Endodermal cell (in vitro differentiated cells): ENCODE measurements around the gene GPR107. TPM values are rescaled to one million over a fixed set of nuclear protein-coding genes. Genes with fewer than 3 reads are reported as not detected.

Source experiments
- DNase-seq: peaks from one replicate; pipeline ENCODE4 v3.0.0-alpha.2; 2017
- H3K27ac ChIP-seq: 2 replicates; pipeline ENCODE4 v1.5.1; 2013; ENCODE audit warnings: mild to moderate bottlenecking, low read depth, low read length, moderate library complexity
- H3K27me3 ChIP-seq: 2 replicates; pipeline ENCODE4 v1.6.1; 2013; ENCODE audit warnings: mild to moderate bottlenecking, low read length, moderate library complexity; ENCODE audit not compliant: insufficient read depth, control insufficient read depth, poor library complexity, severe bottlenecking
- H3K36me3 ChIP-seq: 2 replicates; pipeline ENCODE4 v1.7.0; 2013; ENCODE audit warnings: mild to moderate bottlenecking, low read length, moderate library complexity; ENCODE audit not compliant: control insufficient read depth, insufficient read depth
- H3K4me1 ChIP-seq: one replicate; pipeline ENCODE4 v1.7.0; 2013; ENCODE audit warnings: low read length; ENCODE audit not compliant: control insufficient read depth, insufficient read depth
- H3K4me3 ChIP-seq: 2 replicates; pipeline ENCODE4 v1.5.1; 2013; ENCODE audit warnings: mild to moderate bottlenecking, low read length, moderate library complexity
- H3K9ac ChIP-seq: 2 replicates; pipeline ENCODE4 v1.6.1; 2013; ENCODE audit warnings: mild to moderate bottlenecking, low read length, moderate library complexity; ENCODE audit not compliant: poor library complexity, severe bottlenecking; ENCODE audit errors: extremely low read depth
- H3K9me3 ChIP-seq: 2 replicates; pipeline ENCODE4 v1.6.1; 2013; ENCODE audit warnings: mild to moderate bottlenecking, low read length, moderate library complexity; ENCODE audit not compliant: control insufficient read depth
- H3K27ac Mint-ChIP-seq: 2 replicates; pipeline ENCODE4 v1.8.0; 2020; ENCODE audit warnings: mixed read lengths
- H3K27me3 Mint-ChIP-seq: 2 replicates; pipeline ENCODE4 v1.8.0; 2021; ENCODE audit warnings: mild to moderate bottlenecking, mixed read lengths; ENCODE audit not compliant: insufficient read depth
- H3K36me3 Mint-ChIP-seq: 2 replicates; pipeline ENCODE4 v1.8.0; 2020; ENCODE audit warnings: low read depth, mixed read lengths
- H3K4me1 Mint-ChIP-seq: 2 replicates; pipeline ENCODE4 v1.8.0; 2020; ENCODE audit warnings: mixed read lengths
- H3K4me3 Mint-ChIP-seq: 2 replicates; pipeline ENCODE4 v1.8.0; 2020; ENCODE audit warnings: mild to moderate bottlenecking, moderate library complexity, mixed read lengths
- H3K9me3 Mint-ChIP-seq: 2 replicates; pipeline ENCODE4 v1.8.0; 2020; ENCODE audit warnings: mild to moderate bottlenecking, mixed read lengths
- WGBS, 2 experiments: methylation state at CpG; one replicate each; pipeline versions ENCODE4 v1.1.5 to v1.1.7; 2013; ENCODE audit warnings: missing lambda C conversion rate in 2 of 2, mixed read lengths in 1 of 2; ENCODE audit not compliant: insufficient coverage in 1 of 2, insufficient read length in 1 of 2; 5-methylcytosine and 5-hydroxymethylcytosine counted together
- total RNA-seq, 2 donors: library from RNA; stranded (reverse); fragmentation: NEBNext Ultra II Directional in 1 of 2; extraction: Animal tissue kit (Norgen Biotek cat#: 25700) in 1 of 2; gene quantifications; 2 replicates in 1 of 2; 3 replicates in 1 of 2; pipeline ENCODE4 v1.2.1, GENCODE V29; 2021
- TF ChIP-seq, protein P1 (sequence below): fragments of 200-600 bp; sonication (generic); conservative IDR thresholded peaks from 2 replicates; pipeline ENCODE4 v1.5.0; 2021; ENCODE audit warnings: antibody characterized with exemption, mild to moderate bottlenecking

The GPR107 gene
- total RNA-seq, 2 donors from 2014 or later = 50.7 to 62.0 TPM

DNA sequence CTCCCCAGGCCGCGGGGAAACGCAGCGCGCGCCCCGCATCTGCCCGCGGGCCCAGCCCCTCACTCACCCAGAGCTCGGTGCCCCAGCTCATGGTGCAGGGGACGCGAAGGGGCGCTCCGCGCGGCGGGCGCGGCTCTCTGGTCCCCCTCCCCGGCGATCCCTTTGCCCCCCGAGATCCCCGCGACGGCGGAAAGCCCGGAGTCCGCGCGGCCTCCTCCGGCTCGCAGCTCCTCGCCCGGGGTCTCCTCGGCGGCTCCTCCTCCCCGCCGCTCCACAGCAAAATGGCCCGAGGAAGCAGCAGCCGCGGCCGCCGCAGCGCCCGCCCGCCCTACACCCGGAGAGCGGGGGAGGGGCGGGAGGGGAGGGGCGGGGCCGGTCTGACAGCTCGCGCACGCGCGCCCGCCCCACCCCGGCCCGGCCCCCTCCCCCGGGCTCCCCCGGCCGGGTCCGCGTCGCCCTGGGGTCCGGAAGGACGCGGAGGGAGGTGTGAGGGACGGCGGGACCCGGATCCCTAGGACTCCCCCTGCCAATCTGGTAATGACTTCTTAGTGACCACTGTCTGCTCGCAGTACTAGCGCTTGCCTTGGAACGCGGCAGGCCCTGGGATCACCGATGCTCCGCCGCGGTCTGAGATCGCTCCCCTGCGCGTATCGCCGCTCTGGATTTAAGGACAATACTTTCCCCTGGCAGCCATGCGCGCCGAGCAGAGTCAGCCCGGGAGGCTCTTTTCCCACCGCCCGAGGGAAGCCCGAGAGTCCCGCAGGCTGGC lies 10.6 kb upstream of the GPR107 start, which contains the start of gene FNBP1:
Gene FNBP1 (minus strand): TSS at position 305 of the 769 bp plus-strand sequence. CDS start 214 bp downstream, at position 91.
- peaks cover 5% of the 10 kb centered on the region for H3K27me3 Mint-ChIP-seq
- Histone ChIP-seq H3K9ac (peak within 1 kb of the TSS; percentile 79), H3K4me1 (peaks cover 4% of the 10 kb centered on the region), H3K27me3 (no peaks in the 10 kb centered on the region), H3K27ac (peak within 1 kb of the TSS; percentile 78), H3K9me3 (no peaks in the 10 kb centered on the region), H3K4me3 (peak within 1 kb of the TSS; percentile 84), H3K36me3 (no peaks in the 10 kb centered on the region)
- no peaks in the 10 kb centered on the region for H3K9me3 Mint-ChIP-seq
- H3K4me3 Mint-ChIP-seq = peak within 1 kb of the TSS; percentile 98
- TF ChIP-seq, protein P1, sequence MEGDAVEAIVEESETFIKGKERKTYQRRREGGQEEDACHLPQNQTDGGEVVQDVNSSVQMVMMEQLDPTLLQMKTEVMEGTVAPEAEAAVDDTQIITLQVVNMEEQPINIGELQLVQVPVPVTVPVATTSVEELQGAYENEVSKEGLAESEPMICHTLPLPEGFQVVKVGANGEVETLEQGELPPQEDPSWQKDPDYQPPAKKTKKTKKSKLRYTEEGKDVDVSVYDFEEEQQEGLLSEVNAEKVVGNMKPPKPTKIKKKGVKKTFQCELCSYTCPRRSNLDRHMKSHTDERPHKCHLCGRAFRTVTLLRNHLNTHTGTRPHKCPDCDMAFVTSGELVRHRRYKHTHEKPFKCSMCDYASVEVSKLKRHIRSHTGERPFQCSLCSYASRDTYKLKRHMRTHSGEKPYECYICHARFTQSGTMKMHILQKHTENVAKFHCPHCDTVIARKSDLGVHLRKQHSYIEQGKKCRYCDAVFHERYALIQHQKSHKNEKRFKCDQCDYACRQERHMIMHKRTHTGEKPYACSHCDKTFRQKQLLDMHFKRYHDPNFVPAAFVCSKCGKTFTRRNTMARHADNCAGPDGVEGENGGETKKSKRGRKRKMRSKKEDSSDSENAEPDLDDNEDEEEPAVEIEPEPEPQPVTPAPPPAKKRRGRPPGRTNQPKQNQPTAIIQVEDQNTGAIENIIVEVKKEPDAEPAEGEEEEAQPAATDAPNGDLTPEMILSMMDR = no peak
- 0% methylated on average over 21 to 92 of the region's 92 CpGs for WGBS, 2 experiments
- H3K36me3 Mint-ChIP-seq = no peaks in the 10 kb centered on the region
- DNase-seq = peak; percentile 93
- peak within 1 kb of the TSS; percentile 92 for H3K27ac Mint-ChIP-seq
- H3K4me1 Mint-ChIP-seq = peaks cover 22% of the 10 kb centered on the region

DNA sequence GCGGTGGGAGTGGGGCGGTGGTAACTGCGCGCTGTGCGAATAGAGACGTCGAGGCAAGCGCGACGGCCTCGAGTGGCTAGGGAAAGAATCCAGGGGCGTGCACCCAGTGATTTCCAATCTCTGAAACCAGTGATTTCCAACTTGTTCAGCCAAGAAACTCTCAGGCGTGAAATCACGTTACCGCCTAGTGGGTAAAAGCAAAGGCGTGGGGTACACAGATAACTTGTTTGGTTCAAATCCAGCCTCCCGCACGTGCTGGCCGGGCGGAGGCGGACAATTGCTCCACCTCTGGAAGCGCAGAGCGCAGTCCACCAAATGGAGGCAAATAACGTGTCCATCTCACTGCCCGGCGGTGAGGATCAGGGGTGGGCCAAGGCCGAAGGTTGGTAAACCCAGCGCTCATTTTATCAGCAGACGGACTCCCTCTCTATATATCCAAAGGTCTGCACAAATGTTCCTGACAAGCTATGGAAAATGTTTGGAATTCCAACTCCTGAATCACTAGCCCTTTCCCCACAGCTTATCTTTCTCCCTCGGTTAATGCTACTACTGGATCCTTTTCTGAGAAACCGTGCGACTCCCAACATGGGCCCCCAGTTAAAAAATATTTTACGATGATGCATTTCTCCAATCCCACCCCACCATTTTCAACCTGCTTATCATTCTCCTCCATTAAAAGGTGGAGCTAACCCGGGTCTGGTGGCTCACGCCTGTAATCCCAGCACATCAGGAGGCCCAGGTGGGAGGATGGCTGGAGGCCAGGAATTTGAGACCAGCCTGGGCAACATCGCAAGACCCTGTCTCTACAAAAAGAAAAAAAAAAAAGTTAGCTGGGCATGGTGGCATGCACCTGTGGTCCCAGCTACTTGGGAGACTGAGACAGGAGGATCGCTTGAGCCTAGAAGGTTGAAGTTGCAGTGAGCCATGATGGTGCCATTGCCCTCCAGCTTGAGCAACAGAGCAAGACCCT lies 9.8 kb upstream of the GPR107 start:
- H3K4me3 Mint-ChIP-seq = peak overlapping the region; percentile 98
- H3K4me1 Mint-ChIP-seq = peaks cover 22% of the 10 kb centered on the region
- Histone ChIP-seq H3K4me3 (peak overlapping the region; percentile 84), H3K4me1 (peaks cover 4% of the 10 kb centered on the region), H3K36me3 (no peaks in the 10 kb centered on the region), H3K9ac (peak overlapping the region; percentile 48), H3K27me3 (no peaks in the 10 kb centered on the region), H3K9me3 (no peaks in the 10 kb centered on the region), H3K27ac (no peak overlapping the region)
- no peak for DNase-seq
- H3K9me3 Mint-ChIP-seq = no peaks in the 10 kb centered on the region
- peaks cover 5% of the 10 kb centered on the region for H3K27me3 Mint-ChIP-seq
- H3K36me3 Mint-ChIP-seq = no peaks in the 10 kb centered on the region
- TF ChIP-seq, protein P1 = no peak
- WGBS, 2 experiments = 59 to 64% methylated on average over 33 to 37 of the region's 37 CpGs
- peak overlapping the region; percentile 86 for H3K27ac Mint-ChIP-seq

DNA sequence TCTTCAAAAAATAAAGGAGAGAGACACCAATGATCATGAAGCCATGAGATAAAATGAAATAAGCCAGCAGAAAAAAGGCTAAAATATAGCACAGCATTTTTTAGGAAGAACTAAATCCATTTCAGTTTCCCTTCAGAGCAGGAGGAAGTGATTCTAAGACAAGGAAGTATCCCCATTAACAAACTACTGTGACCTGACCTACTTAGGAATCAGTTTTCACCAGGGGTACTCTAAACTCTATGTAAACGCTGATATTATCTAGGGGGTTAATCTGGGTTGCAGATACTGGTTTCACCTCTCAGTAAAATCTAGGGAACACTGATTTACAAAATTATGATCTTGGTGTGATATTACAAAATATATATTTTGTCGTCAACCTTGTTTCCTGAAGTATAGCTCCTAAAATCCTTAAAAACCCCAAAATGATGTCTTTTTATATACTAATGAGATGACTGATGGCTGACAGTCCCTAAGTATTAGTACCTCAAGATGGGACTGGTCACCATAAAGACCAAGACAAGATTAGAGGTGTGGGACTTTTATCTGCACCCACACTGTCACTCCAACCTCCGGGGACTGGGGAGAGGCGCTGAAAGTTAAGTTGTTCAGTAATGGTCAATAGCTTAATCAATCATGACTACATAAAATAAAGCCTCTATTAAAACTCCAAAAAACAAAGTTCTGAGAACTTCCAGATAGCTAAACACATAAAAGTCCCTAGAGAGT lies 7.8 kb upstream of the GPR107 start:
- H3K36me3 Mint-ChIP-seq = no peaks in the 10 kb centered on the region

More for the DNA sequence above, 7.8 kb upstream of the GPR107 start:
- H3K27me3 ChIP-seq = no peaks in the 10 kb centered on the region
- Mint-ChIP-seq H3K9me3 (no peaks in the 10 kb centered on the region), H3K4me1 (peaks cover 23% of the 10 kb centered on the region), H3K27ac (no peak overlapping the region), H3K27me3 (peaks cover 5% of the 10 kb centered on the region), H3K4me3 (no peak overlapping the region)
- peak overlapping the region; percentile 56 for H3K4me3 ChIP-seq
- no peaks in the 10 kb centered on the region for H3K9me3 ChIP-seq
- H3K9ac ChIP-seq = no peak overlapping the region
- no peak for DNase-seq
- H3K27ac ChIP-seq = no peak overlapping the region
- 58% methylated on average over 1 of the region's 4 CpGs; no CpG with 5 or more reads in 1 of the 2 experiments for whole genome bisulfite sequencing, 2 experiments
- peaks cover 4% of the 10 kb centered on the region for H3K4me1 ChIP-seq
- TF ChIP-seq, protein P1 = no peak
- H3K36me3 ChIP-seq = no peaks in the 10 kb centered on the region
